ENCODE data around the gene CD40LG. TPM values are rescaled to one million over a fixed set of nuclear protein-coding genes. Genes with fewer than 3 reads are reported as not detected.

Gene CD40LG
- total and polyA plus RNA-seq, 8 donors: 0.18 to 0.76 (median 0.30) TPM; not detected in 5

- Histone ChIP-seq H3K36me3 (no peaks in the 10 kb centered on the region), H3K4me1 (no peaks in the 10 kb centered on the region), H3K27me3 (peaks cover 0 to 4% (median 0%) of the 10 kb centered on the region in 3 donors), H3K9me3 (peaks cover 0 to 7% (median 0%) of the 10 kb centered on the region in 4 donors), H3K4me3 (no peak overlapping the region), H3K27ac (no peak overlapping the region)
- TF ChIP-seq CTCF (IDR thresholded peaks at IDR 0.05) (no peak), POLR2AphosphoS5 (IDR thresholded peaks at IDR 0.05) (no peak), POLR2A (IDR thresholded peaks at IDR 0.05) (no peak), EP300 (IDR thresholded peaks at IDR 0.05) (no peak)
- intact Hi-C loops (cut with DNase I; ENCODE audit: low total_unique reads): no loop called here
- WGBS, 5 donors: 88 to 96% (median 90%) methylated on average over 4 of the region's 4 CpGs
- DNase-seq: no peak
These were observed 25.4 kb upstream of the CD40LG start for GRCh38 chrX:136622568-136622967.

- Histone ChIP-seq H3K27me3 (peaks cover 0 to 4% (median 0%) of the 10 kb centered on the region in 3 donors), H3K36me3 (no peaks in the 10 kb centered on the region), H3K9me3 (peaks cover 0 to 7% (median 0%) of the 10 kb centered on the region in 4 donors), H3K27ac (no peak overlapping the region), H3K4me1 (no peaks in the 10 kb centered on the region), H3K4me3 (no peak overlapping the region)
- no peak for DNase-seq
- WGBS, 5 donors: 54 to 87% (median 80%) methylated on average over 1 of the region's 1 CpG
- no peak for TF ChIP-seq EP300 (IDR thresholded peaks at IDR 0.05)
- no peak for TF ChIP-seq CTCF (IDR thresholded peaks at IDR 0.05)
- TF ChIP-seq POLR2AphosphoS5 (IDR thresholded peaks at IDR 0.05): no peak
- TF ChIP-seq POLR2A (IDR thresholded peaks at IDR 0.05): no peak
- intact Hi-C loops (cut with DNase I; ENCODE audit: low total_unique reads): no loop called here
These were observed 24.6 kb upstream of the CD40LG start for GRCh38 chrX:136623396-136623795.

GRCh38 chrX:136625246-136625645 lies 22.7 kb upstream of the CD40LG start:
- TF ChIP-seq POLR2AphosphoS5 (IDR thresholded peaks at IDR 0.05) (no peak), CTCF (IDR thresholded peaks at IDR 0.05) (no peak)
- Histone ChIP-seq H3K27me3 (peaks cover 0 to 10% (median 0%) of the 10 kb centered on the region in 3 donors), H3K4me3 (no peak overlapping the region), H3K27ac (no peak overlapping the region), H3K4me1 (no peaks in the 10 kb centered on the region), H3K36me3 (no peaks in the 10 kb centered on the region), H3K9me3 (peaks cover 0 to 7% (median 0%) of the 10 kb centered on the region in 4 donors)
- DNase-seq: no peak
- intact Hi-C loops (cut with DNase I; ENCODE audit: low total_unique reads): no loop called here
- WGBS, 5 donors: 64 to 96% (median 78%) methylated on average over 2 of the region's 2 CpGs

GRCh38 chrX:136626237-136626636 lies 21.7 kb upstream of the CD40LG start:
- no peaks in the 10 kb centered on the region for H3K36me3 ChIP-seq
- intact Hi-C loops (cut with DNase I; ENCODE audit: low total_unique reads): no loop called here
- no peak for TF ChIP-seq POLR2A (IDR thresholded peaks at IDR 0.05)
- no peak for TF ChIP-seq POLR2AphosphoS5 (IDR thresholded peaks at IDR 0.05)
- no peak for TF ChIP-seq EP300 (IDR thresholded peaks at IDR 0.05)
- no peak for TF ChIP-seq CTCF (IDR thresholded peaks at IDR 0.05)
- no peak overlapping the region for H3K27ac ChIP-seq
- H3K4me3 ChIP-seq: no peak overlapping the region
- peaks cover 0 to 10% (median 0%) of the 10 kb centered on the region in 3 donors for H3K27me3 ChIP-seq
- DNase-seq: no peak
- WGBS, 5 donors: 51 to 80% (median 64%) methylated on average over 2 of the region's 2 CpGs
- H3K4me1 ChIP-seq: no peaks in the 10 kb centered on the region
- peaks cover 0 to 7% (median 0%) of the 10 kb centered on the region in 4 donors for H3K9me3 ChIP-seq
